ENCODE measurements around the gene XPNPEP3. TPM values are rescaled to one million over a fixed set of nuclear protein-coding genes. Genes with fewer than 3 reads are reported as not detected.

XPNPEP3 gene
- total RNA-seq (2022) (33.1 and 39.9 TPM in 2 replicates), Bru-seq, nascent RNA (percentile 79 among the genes with signal in this experiment), BruChase-seq, experiment 1, labeled RNA remaining after a 6-hour chase (percentile 88 among the genes with signal in this experiment), BruChase-seq, experiment 2, labeled RNA remaining after a 2-hour chase (percentile 80 among the genes with signal in this experiment)
- long read RNA-seq, full-length matches to known transcripts: 3 of 13 reads
- long read RNA-seq, partial matches to known transcripts: 1 of 13 reads
- long read RNA-seq, other reads (novel, unspliced or antisense): 9 of 13 reads

- intact Hi-C loops (cut with micrococcal nuclease; ENCODE audit: unreplicated experiment): no loop called here
- H3K4me3 Mint-ChIP-seq (ENCODE audit: low read depth, unreplicated experiment): peak within 1 kb of the TSS; percentile 99
- peak; percentile 97 for DNase-seq
- no TSS peak for BruUV-seq (replicated peaks)
- H3K4me1 Mint-ChIP-seq (ENCODE audit: low read depth, unreplicated experiment): peaks cover 16% of the 10 kb centered on the region
- H3K27ac Mint-ChIP-seq (ENCODE audit: unreplicated experiment): peak within 1 kb of the TSS; percentile 100
- H3K9me3 Mint-ChIP-seq (ENCODE audit: low read depth, unreplicated experiment): no peaks in the 10 kb centered on the region
- CTCF ChIA-PET: interaction anchor here (0.6 to 1.2 kb wide), 3 partner anchors 39 to 205 kb away, joined by 3 to 4 read pairs (median 3); no protein-coding TSS in a partner anchor
- no peak for TF ChIP-seq CTCF (IDR thresholded peaks at IDR 0.05; ENCODE audit: unreplicated experiment)
- no peaks in the 10 kb centered on the region for H3K27me3 Mint-ChIP-seq (ENCODE audit: unreplicated experiment)
- H3K36me3 Mint-ChIP-seq (ENCODE audit: insufficient read depth, unreplicated experiment): peaks cover 60% of the 10 kb centered on the region
These were observed at the start of gene XPNPEP3, which contains the start of gene ST13 for GRCh38 chr22:40856513-40857308. XPNPEP3 (plus strand) TSS chr22:40857148; CDS start chr22:40857182, 34 bp downstream. ST13 (minus strand) TSS chr22:40856639; CDS start chr22:40856540, 99 bp downstream.

DNA sequence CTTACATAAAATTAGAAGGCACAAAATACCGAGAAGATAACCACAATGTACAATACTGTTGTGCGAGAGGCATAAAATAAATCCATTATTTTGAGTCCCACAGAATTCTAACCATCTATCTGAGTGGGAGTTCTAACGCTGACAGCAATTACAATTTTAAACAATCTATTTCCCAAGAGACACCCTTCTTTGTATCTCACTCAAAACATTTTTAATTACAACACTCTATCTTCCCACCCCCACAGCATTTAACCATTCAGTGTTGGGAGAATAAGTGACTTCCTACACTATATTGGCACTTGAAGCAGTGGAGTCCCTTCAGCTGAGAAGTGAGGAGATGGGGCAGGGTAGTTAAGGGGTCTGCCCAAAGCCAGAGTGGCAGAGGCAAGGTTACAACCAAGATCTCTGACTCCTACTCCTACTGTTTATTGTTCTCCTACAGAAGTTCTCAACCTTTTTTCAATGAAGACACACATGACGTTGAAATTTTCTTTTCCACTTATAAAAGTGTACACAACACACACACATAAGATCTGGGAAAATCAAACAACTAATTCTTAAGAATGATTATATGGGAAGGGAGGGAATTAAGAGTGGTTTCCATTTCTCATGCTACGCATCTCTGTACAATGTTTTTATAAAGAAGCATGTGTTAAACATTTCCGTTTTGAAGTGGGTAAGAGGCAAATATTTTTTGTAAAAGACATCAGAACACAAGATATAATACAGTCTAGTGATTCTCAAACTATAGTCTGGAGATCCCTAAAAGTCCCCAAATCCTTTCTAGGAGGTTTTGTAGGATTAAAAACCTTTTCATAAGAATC is 48.7 kb upstream of the XPNPEP3 start:
- no peak for TF ChIP-seq CTCF (IDR thresholded peaks at IDR 0.05; ENCODE audit: unreplicated experiment)
- no peak overlapping the region for H3K4me3 Mint-ChIP-seq (ENCODE audit: low read depth, unreplicated experiment)

DNA sequence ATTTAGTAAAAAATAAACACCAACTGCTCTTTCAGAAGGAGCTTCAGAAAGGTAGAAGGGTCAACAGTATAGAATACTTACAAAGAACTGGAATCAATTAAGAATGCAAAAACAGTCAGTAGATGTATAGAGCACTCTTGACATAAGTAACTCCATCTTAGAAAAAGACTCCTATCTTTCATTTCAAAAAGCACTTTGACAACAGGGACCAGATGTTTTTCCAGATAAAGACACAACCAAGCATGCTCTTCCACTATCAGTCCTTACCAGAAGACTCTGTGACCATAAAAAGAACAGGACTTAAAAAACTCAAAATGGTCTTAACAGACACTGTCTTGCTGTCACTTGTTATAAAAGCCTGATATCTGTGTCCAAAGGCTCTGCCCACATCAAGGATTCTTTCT is 43.0 kb upstream of the XPNPEP3 start:
- Mint-ChIP-seq H3K9me3 (ENCODE audit: low read depth, unreplicated experiment) (no peaks in the 10 kb centered on the region), H3K36me3 (ENCODE audit: insufficient read depth, unreplicated experiment) (peaks cover 11% of the 10 kb centered on the region), H3K27ac (ENCODE audit: unreplicated experiment) (no peak overlapping the region), H3K4me3 (ENCODE audit: low read depth, unreplicated experiment) (no peak overlapping the region), H3K27me3 (ENCODE audit: unreplicated experiment) (no peaks in the 10 kb centered on the region), H3K4me1 (ENCODE audit: low read depth, unreplicated experiment) (peaks cover 19% of the 10 kb centered on the region)
- no peak for TF ChIP-seq CTCF (IDR thresholded peaks at IDR 0.05; ENCODE audit: unreplicated experiment)
- CTCF ChIA-PET: no interaction called here
- no TSS peak for BruUV-seq (replicated peaks)
- DNase-seq: no peak
- intact Hi-C loops (cut with micrococcal nuclease; ENCODE audit: unreplicated experiment): no loop called here

More for the DNA sequence above, 48.7 kb upstream of the XPNPEP3 start:
- no peaks in the 10 kb centered on the region for H3K27me3 Mint-ChIP-seq (ENCODE audit: unreplicated experiment)
- intact Hi-C loops (cut with micrococcal nuclease; ENCODE audit: unreplicated experiment): no loop called here
- no peak for DNase-seq
- no peaks in the 10 kb centered on the region for H3K36me3 Mint-ChIP-seq (ENCODE audit: insufficient read depth, unreplicated experiment)
- CTCF ChIA-PET: interaction anchor here (0.6 kb wide), 1 partner anchor 9 kb away, joined by 6 read pairs; no protein-coding TSS in a partner anchor
- BruUV-seq (replicated peaks): no TSS peak
- no peaks in the 10 kb centered on the region for H3K9me3 Mint-ChIP-seq (ENCODE audit: low read depth, unreplicated experiment)
- H3K27ac Mint-ChIP-seq (ENCODE audit: unreplicated experiment): no peak overlapping the region
- no peaks in the 10 kb centered on the region for H3K4me1 Mint-ChIP-seq (ENCODE audit: low read depth, unreplicated experiment)

DNA sequence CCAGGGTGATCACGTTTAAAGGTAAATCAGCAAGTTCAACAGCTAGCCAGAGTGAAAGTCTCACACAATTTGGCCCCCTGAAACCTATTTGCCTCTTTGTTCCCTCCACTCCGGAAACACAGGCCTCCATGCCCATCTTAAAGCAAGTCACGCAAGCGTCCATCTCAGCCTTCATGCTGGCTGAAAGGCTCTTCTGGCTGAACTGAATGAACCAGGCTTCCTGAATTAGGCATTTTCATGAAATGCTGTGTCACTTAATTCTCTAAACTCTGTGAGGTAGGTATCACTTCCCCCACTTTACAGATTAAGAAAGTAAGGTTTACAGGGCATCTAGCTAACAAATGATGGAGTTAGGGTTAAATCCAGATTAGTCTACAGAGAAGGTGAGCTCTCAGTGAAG is 39.2 kb upstream of the XPNPEP3 start:
- intact Hi-C loops (cut with micrococcal nuclease; ENCODE audit: unreplicated experiment): no loop called here
- no TSS peak for BruUV-seq (replicated peaks)
- H3K4me3 Mint-ChIP-seq (ENCODE audit: low read depth, unreplicated experiment): peak overlapping the region; percentile 91
- peaks cover 25% of the 10 kb centered on the region for H3K4me1 Mint-ChIP-seq (ENCODE audit: low read depth, unreplicated experiment)
- CTCF ChIA-PET: interaction anchor here (1.1 kb wide), 1 partner anchor 39 kb away, joined by 3 read pairs; the partner anchor contains the start of genes ST13 and XPNPEP3
- H3K9me3 Mint-ChIP-seq (ENCODE audit: low read depth, unreplicated experiment): no peaks in the 10 kb centered on the region
- TF ChIP-seq CTCF (IDR thresholded peaks at IDR 0.05; ENCODE audit: unreplicated experiment): no peak
- no peak for DNase-seq
- peaks cover 30% of the 10 kb centered on the region for H3K36me3 Mint-ChIP-seq (ENCODE audit: insufficient read depth, unreplicated experiment)
- peak overlapping the region; percentile 62 for H3K27ac Mint-ChIP-seq (ENCODE audit: unreplicated experiment)
- H3K27me3 Mint-ChIP-seq (ENCODE audit: unreplicated experiment): no peaks in the 10 kb centered on the region

Data from Calu3 (cell line).